Measurements from ENCODE around the gene CHFR. TPM values are rescaled to one million over a fixed set of nuclear protein-coding genes. Genes with fewer than 3 reads are reported as not detected.

Gene CHFR
- polyA plus RNA-seq, 1 donor from 2014 or later, result 89.3 TPM

DNA sequence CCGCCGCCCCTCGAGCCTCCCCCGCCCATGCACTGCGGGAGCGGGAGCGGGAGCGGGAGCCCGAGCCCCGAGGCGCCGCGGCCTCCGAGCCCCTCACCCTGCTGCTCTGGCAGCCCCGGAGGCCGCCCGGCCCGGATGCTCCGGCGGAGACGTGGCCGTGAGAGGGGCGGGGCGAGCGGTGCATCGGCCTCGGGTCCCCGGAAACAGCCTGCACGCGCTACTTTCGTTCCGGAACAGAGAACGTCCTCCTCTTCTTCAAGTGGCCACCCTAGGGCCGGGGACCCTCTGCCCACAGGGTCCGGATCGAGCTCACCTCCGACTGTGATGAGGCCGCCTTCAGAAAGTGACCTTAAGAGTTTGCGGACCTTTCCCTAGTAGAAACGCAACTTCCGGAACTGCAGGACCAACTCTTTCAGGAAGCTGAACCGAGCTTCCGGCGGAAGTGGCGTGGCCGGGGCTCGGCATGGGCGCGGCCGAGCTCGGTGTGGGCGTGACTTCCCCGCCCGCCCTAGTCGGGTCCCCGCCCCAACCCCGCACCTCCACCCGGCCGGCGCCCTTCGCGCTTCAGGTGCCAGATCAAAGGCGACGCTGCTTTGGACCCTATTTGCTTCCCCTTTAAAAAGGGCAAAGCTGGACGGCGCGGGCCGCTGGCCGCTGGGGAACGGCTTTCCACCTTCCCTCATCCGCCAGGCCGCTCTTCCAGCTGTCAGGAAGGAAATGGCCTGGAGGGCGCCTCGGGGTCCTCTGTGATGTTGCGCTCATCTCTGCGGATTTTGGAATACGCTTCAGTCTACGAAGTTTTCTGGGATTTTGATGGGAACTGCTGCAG lies 58.5 kb downstream of the CHFR start, which contains the start of gene GOLGA3:
GOLGA3 (minus strand) TSS at position 164 of the 829 bp plus-strand sequence. CDS start 6,741 bp downstream, outside the sequence.
- Histone ChIP-seq H2AFZ (ENCODE audit: low read depth, low read length) (peak within 1 kb of the TSS; percentile 88), H3K27me3 (ENCODE audit: insufficient read depth, low read depth, low read length) (no peaks in the 10 kb centered on the region), H3F3A (ENCODE audit: insufficient read depth, low read length, poor library complexity, severe bottlenecking) (peaks cover 3% of the 10 kb centered on the region), H3K9ac (ENCODE audit: low read length) (peak within 1 kb of the TSS; percentile 79), H3K79me2 (replicated peaks; ENCODE audit: insufficient read depth, low read length) (peaks cover 24% of the 10 kb centered on the region), H3K9me2 (ENCODE audit: insufficient read depth, low read length) (no peaks in the 10 kb centered on the region), H3K4me3 (ENCODE audit: low read length) (peak within 1 kb of the TSS; percentile 98), H3K4me2 (ENCODE audit: low read length) (peak within 1 kb of the TSS; percentile 82), H3K36me3 (ENCODE audit: insufficient read depth, low read length) (no peaks in the 10 kb centered on the region), H3K9me3 (ENCODE audit: low read length) (no peaks in the 10 kb centered on the region), H4K20me1 (ENCODE audit: insufficient read depth) (no peaks in the 10 kb centered on the region), H3K27ac (ENCODE audit: low read length) (peak within 1 kb of the TSS; percentile 88)
- TF ChIP-seq POLR2AphosphoS5 (IDR thresholded peaks at IDR 0.05) (peak; percentile 70), SMC3 (conservative IDR thresholded peaks at IDR 0.05; ENCODE audit: poor library complexity) (no peak), EP300 (conservative IDR thresholded peaks at IDR 0.05; ENCODE audit: poor library complexity, severe bottlenecking) (peak; percentile 69), REST (IDR thresholded peaks at IDR 0.05; ENCODE audit: borderline replicate concordance) (peak; percentile 43), MXI1 (conservative IDR thresholded peaks at IDR 0.05; ENCODE audit: poor library complexity, severe bottlenecking) (peak; percentile 87)

DNA sequence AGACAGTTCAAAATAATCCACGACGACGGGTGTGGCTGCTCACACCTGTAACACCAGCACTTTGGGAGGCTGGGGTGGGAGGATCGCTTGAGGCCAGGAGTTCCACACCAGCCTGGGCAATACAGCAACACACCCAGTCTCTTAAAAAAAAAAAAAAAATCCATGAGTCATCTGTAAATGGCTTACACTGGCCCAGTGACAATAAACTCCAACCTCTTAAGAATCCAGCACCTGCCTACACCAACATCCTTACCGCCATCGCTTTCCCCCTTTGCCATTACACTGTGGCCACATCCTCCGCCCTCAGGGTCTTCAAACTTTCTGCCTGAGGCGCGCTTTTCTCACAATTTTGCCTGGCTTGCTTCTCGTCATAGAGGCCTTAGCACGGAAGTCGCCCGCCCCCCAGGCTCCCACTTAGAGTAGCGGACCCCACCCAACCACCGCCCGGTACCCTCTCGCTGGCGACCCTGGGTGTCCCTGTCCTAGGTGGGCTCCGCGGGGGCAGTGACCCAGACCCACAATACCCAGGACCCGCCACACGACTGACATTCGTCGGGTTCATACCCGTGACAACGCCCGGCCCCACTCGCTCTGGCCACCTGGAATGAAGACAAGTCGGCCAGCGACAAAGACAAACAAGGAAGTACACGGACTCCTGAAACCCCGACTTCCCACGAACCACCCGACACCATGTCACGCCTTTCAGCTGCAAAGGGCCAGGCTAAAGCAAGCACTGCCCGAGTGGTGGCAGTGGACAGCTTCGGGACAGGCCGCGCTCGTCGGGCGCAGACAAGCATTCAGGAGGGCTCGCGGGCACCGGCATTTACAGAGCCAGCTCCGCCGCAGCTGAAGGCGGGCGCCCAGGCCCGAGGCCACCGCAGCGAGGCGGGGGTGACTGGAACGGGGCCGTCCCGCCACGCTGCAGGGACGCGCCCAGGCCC lies 59.4 kb downstream of the CHFR start:
- no peaks in the 10 kb centered on the region for H3K9me3 ChIP-seq (ENCODE audit: low read length)
- peaks cover 3% of the 10 kb centered on the region for H3F3A ChIP-seq (ENCODE audit: insufficient read depth, low read length, poor library complexity, severe bottlenecking)
- no peaks in the 10 kb centered on the region for H3K27me3 ChIP-seq (ENCODE audit: insufficient read depth, low read depth, low read length)
- H3K36me3 ChIP-seq (ENCODE audit: insufficient read depth, low read length), result no peaks in the 10 kb centered on the region
- H3K9me2 ChIP-seq (ENCODE audit: insufficient read depth, low read length), result no peaks in the 10 kb centered on the region
- no peaks in the 10 kb centered on the region for H4K20me1 ChIP-seq (ENCODE audit: insufficient read depth)
- TF ChIP-seq EZH2 (IDR thresholded peaks at IDR 0.05; ENCODE audit: borderline replicate concordance, insufficient read depth, low read length, poor library complexity, severe bottlenecking), result no peak
- TF ChIP-seq EP300 (conservative IDR thresholded peaks at IDR 0.05; ENCODE audit: poor library complexity, severe bottlenecking), result no peak
- no peak for TF ChIP-seq MXI1 (conservative IDR thresholded peaks at IDR 0.05; ENCODE audit: poor library complexity, severe bottlenecking)
- TF ChIP-seq REST (IDR thresholded peaks at IDR 0.05; ENCODE audit: borderline replicate concordance), result no peak
- no peak for TF ChIP-seq TAF1 (IDR thresholded peaks at IDR 0.05; ENCODE audit: low read depth)
- TF ChIP-seq RAD21 (conservative IDR thresholded peaks at IDR 0.05), result no peak
- TF ChIP-seq, protein P1, sequence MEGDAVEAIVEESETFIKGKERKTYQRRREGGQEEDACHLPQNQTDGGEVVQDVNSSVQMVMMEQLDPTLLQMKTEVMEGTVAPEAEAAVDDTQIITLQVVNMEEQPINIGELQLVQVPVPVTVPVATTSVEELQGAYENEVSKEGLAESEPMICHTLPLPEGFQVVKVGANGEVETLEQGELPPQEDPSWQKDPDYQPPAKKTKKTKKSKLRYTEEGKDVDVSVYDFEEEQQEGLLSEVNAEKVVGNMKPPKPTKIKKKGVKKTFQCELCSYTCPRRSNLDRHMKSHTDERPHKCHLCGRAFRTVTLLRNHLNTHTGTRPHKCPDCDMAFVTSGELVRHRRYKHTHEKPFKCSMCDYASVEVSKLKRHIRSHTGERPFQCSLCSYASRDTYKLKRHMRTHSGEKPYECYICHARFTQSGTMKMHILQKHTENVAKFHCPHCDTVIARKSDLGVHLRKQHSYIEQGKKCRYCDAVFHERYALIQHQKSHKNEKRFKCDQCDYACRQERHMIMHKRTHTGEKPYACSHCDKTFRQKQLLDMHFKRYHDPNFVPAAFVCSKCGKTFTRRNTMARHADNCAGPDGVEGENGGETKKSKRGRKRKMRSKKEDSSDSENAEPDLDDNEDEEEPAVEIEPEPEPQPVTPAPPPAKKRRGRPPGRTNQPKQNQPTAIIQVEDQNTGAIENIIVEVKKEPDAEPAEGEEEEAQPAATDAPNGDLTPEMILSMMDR (IDR thresholded peaks at IDR 0.05; ENCODE audit: poor library complexity, severe bottlenecking), result no peak
- TF ChIP-seq POLR2AphosphoS5 (IDR thresholded peaks at IDR 0.05), result no peak
- no peak for TF ChIP-seq SMC3 (conservative IDR thresholded peaks at IDR 0.05; ENCODE audit: poor library complexity)
- peak overlapping the region; percentile 19 for H2AFZ ChIP-seq (ENCODE audit: low read depth, low read length)
- H3K4me3 ChIP-seq (ENCODE audit: low read length), result peak overlapping the region; percentile 98
- H3K4me2 ChIP-seq (ENCODE audit: low read length), result peak overlapping the region; percentile 82
- H3K79me2 ChIP-seq (replicated peaks; ENCODE audit: insufficient read depth, low read length), result peaks cover 24% of the 10 kb centered on the region
- H3K27ac ChIP-seq (ENCODE audit: low read length), result peak overlapping the region; percentile 20
- H3K9ac ChIP-seq (ENCODE audit: low read length), result peak overlapping the region; percentile 79

All from neural cell (in vitro differentiated cells).